Tibial nerve (tissue), 4 donors: ENCODE measurements around the gene CXCR4. TPM values are rescaled to one million over a fixed set of nuclear protein-coding genes. Genes with fewer than 3 reads are reported as not detected.

Experiments used
- DNase-seq, 2 donors: peaks; one replicate each; pipeline ENCODE4 v3.0.0-alpha.2; 2019; ENCODE audit warnings: low spot score in 2 of 2
- H3K27ac ChIP-seq, 4 donors: fragments of 200-600 bp; sonication (generic) in 3 of 4; one replicate each; pipeline ENCODE4 v1.5.1; 2017 to 2019; ENCODE audit warnings: mild to moderate bottlenecking in 1 of 4
- H3K27me3 ChIP-seq, 2 donors: fragments of 200-600 bp; sonication (generic) in 1 of 2; one replicate each; pipeline versions ENCODE4 v1.5.1 to v1.6.0; 2017 to 2019
- H3K36me3 ChIP-seq, 3 donors: fragments of 200-600 bp; sonication (generic); one replicate each; pipeline ENCODE4 v1.5.1; 2018 to 2019
- H3K4me1 ChIP-seq, 4 donors: fragments of 200-600 bp; sonication (generic) in 3 of 4; one replicate each; pipeline ENCODE4 v1.5.1; 2017 to 2019
- H3K4me3 ChIP-seq, 4 donors: fragments of 200-600 bp; sonication (generic) in 3 of 4; one replicate each; pipeline ENCODE4 v1.5.1; 2017 to 2019; ENCODE audit warnings: mild to moderate bottlenecking in 1 of 4, moderate library complexity in 1 of 4
- H3K9me3 ChIP-seq, 4 donors: fragments of 200-600 bp; sonication (generic) in 3 of 4; one replicate each; pipeline ENCODE4 v1.5.1; 2017 to 2019
- EP300 ChIP-seq, 2 donors: sonication (generic); formaldehyde crosslinking; IDR thresholded peaks; one replicate each; pipeline ENCODE4 v1.6.1; 2017; ENCODE audit warnings: antibody characterized with exemption in 2 of 2, mild to moderate bottlenecking in 1 of 2
- POLR2A ChIP-seq, 2 donors: fragments of 450-650 bp; IDR thresholded peaks; one replicate each; pipeline ENCODE4 v1.6.1; 2017; ENCODE audit warnings: antibody characterized with exemption in 2 of 2, mild to moderate bottlenecking in 2 of 2, moderate library complexity in 2 of 2
- whole genome bisulfite sequencing, 2 donors: methylation state at CpG; one replicate each; pipeline ENCODE4 v1.1.5; 2018; 5-methylcytosine and 5-hydroxymethylcytosine counted together
- total RNA-seq, 4 donors: library from RNA; depleted of rRNA; stranded (reverse); fragments of >200 nt; gene quantifications; one replicate each; pipeline ENCODE4 v1.1.0, GENCODE V29; 2016
- TF ChIP-seq, protein P1 (sequence below), 5 experiments: fragments of 200-600 bp in 3 of 5; fragments of 450-650 bp in 2 of 5; sonication (generic) in 3 of 5; IDR thresholded peaks; one replicate each; pipeline ENCODE4 v1.5.1; 2016 to 2019; ENCODE audit warnings: antibody characterized with exemption in 5 of 5, mild to moderate bottlenecking in 3 of 5, moderate library complexity in 2 of 5

CXCR4 gene
- total RNA-seq, 4 donors from 2014 or later = 21.3 to 38.5 (median 31.9) TPM

DNA sequence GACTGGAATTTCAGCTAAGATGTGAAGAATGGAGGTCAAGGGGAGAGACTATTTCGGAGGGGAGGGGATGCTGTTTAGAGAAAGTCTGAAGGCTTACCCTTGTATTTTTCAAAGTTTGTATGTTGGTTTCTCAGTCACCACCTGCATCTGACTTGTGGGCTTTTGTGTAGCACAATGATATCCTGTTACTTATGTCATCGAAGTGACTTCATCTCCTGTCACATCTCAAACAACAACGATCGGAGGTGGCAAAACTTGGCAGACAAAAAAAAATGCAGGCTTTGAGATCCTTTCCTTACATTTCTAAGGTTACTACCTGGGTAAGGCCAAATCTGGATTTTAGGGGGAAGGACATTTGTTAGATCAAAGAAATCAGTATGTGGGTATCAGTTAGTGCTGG is 11.7 kb upstream of the CXCR4 start:
- DNase-seq = no peak
- WGBS, 2 donors = 73 to 80% methylated on average over 4 of the region's 4 CpGs
- Histone ChIP-seq H3K27ac (peak overlapping the region in 1 of 4 donors; percentile 87), H3K4me3 (no peak overlapping the region), H3K9me3 (no peaks in the 10 kb centered on the region), H3K36me3 (no peaks in the 10 kb centered on the region), H3K4me1 (peaks cover 0 to 24% (median 0%) of the 10 kb centered on the region in 4 donors), H3K27me3 (peaks cover 0 to 3% of the 10 kb centered on the region in 2 donors)
- TF ChIP-seq, protein P1, sequence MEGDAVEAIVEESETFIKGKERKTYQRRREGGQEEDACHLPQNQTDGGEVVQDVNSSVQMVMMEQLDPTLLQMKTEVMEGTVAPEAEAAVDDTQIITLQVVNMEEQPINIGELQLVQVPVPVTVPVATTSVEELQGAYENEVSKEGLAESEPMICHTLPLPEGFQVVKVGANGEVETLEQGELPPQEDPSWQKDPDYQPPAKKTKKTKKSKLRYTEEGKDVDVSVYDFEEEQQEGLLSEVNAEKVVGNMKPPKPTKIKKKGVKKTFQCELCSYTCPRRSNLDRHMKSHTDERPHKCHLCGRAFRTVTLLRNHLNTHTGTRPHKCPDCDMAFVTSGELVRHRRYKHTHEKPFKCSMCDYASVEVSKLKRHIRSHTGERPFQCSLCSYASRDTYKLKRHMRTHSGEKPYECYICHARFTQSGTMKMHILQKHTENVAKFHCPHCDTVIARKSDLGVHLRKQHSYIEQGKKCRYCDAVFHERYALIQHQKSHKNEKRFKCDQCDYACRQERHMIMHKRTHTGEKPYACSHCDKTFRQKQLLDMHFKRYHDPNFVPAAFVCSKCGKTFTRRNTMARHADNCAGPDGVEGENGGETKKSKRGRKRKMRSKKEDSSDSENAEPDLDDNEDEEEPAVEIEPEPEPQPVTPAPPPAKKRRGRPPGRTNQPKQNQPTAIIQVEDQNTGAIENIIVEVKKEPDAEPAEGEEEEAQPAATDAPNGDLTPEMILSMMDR (IDR thresholded peaks at IDR 0.05) = no peak
- TF ChIP-seq POLR2A (IDR thresholded peaks at IDR 0.05) (no peak), EP300 (IDR thresholded peaks at IDR 0.05) (no peak)

DNA sequence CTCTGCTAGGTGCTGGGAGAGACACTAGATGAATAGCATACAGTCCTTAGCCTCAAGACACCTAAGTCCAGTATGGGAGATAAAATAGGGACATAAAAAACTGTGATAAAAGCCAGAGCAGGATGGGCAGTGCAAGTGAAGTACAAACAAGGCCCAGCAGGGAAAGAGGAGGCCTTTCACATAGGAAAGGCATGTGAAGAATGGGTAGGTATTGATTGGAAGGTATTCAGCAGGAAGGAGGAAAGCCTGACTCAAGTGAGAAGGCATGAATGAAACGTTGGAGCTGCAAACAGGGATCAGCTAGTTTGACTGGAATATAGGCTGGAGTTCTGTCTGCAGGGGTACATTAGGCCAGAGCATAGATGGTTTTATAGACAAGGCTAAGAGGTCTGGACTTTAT is 11.0 kb upstream of the CXCR4 start:
- Histone ChIP-seq H3K27ac (peak overlapping the region in 1 of 4 donors; percentile 87), H3K27me3 (peaks cover 0 to 3% of the 10 kb centered on the region in 2 donors), H3K36me3 (no peaks in the 10 kb centered on the region), H3K4me1 (peaks cover 0 to 20% (median 0%) of the 10 kb centered on the region in 4 donors), H3K4me3 (no peak overlapping the region), H3K9me3 (no peaks in the 10 kb centered on the region)
- TF ChIP-seq EP300 (IDR thresholded peaks at IDR 0.05) (no peak), POLR2A (IDR thresholded peaks at IDR 0.05) (no peak)
- TF ChIP-seq, protein P1 (IDR thresholded peaks at IDR 0.05) = no peak
- no peak for DNase-seq
- WGBS, 2 donors = 45% methylated on average over 1 of the region's 1 CpG

DNA sequence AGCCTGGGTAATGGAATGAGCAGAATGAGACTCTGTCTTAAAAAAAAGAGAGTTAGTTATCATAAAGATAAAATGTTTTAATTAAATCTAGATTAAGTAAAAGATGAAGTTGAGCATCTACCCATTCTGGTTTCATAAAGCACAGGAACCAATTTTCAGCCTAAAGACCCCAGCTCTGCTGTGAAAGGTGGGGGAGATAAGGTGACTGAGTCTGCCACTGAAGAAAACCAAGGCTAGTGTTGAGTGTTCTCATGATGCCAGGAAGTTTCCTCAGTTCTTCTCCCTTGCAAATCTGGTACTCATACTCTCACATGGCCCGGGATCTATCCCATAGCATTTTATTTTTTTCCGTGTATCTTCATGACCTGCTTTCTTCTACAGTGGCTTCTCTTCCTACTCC is 10.4 kb upstream of the CXCR4 start:
- no peaks in the 10 kb centered on the region for H3K36me3 ChIP-seq
- H3K9me3 ChIP-seq = no peaks in the 10 kb centered on the region
- WGBS, 2 donors = 93 to 100% methylated on average over 2 of the region's 2 CpGs
- peak overlapping the region in 1 of 4 donors; percentile 87 for H3K27ac ChIP-seq
- peaks cover 0 to 3% of the 10 kb centered on the region in 2 donors for H3K27me3 ChIP-seq
- TF ChIP-seq POLR2A (IDR thresholded peaks at IDR 0.05) (no peak), EP300 (IDR thresholded peaks at IDR 0.05) (no peak)
- TF ChIP-seq, protein P1 (IDR thresholded peaks at IDR 0.05) = no peak
- DNase-seq = no peak
- H3K4me3 ChIP-seq = no peak overlapping the region
- H3K4me1 ChIP-seq = peaks cover 0 to 15% (median 0%) of the 10 kb centered on the region in 4 donors

DNA sequence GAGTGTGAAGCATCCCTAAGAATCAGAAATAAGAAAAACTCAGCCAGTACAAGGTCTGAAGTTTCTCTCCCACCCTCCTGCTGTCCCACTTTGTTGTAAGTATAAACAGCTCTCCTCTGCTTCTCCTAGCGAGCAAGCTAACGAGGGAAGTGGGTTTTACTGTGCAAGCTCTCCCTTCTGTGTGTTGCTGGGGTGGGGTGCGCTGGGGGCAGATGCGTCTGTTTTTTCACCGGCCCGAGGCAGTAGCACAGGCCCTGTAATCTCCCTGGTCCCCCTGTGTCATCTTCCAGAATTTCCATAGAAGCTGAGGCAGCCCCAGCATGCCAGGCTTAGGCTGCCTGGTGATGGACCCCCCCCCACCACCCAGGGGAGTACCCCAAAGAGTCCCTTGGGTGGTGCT is 9.4 kb upstream of the CXCR4 start:
- TF ChIP-seq POLR2A (IDR thresholded peaks at IDR 0.05) (no peak), EP300 (IDR thresholded peaks at IDR 0.05) (no peak)
- TF ChIP-seq, protein P1 (IDR thresholded peaks at IDR 0.05) = no peak
- H3K27ac ChIP-seq = peak overlapping the region in 1 of 4 donors; percentile 87
- WGBS, 2 donors = 77 to 84% methylated on average over 6 of the region's 6 CpGs

DNA sequence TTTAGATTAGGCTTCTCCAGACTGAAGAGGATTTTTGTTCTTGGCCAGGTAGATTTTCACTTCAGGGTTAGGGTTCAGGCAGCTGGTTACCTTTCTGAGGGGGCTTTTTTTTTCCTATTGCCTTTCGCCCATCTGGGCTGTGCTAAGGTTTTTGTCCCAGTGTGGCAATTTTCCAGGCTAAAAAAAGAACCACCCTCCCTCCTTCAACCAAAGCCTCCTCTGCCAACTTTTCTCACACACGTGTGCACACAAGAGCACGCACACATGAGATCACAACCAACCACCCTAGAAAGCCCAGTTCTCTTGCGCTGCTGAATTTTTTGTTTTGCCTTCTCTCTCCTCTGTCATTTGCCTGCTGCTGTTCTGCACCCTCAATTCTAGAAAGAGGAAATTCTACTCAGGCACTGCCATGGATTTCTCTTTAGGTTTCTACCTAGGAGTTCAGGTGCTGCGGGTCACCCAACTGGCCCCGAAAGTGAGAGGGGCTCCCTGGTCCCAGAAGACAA is 8.5 kb upstream of the CXCR4 start:
- Histone ChIP-seq H3K27ac (peak overlapping the region in 1 of 4 donors; percentile 87), H3K4me3 (no peak overlapping the region), H3K27me3 (peaks cover 0 to 6% of the 10 kb centered on the region in 2 donors), H3K4me1 (peaks cover 0 to 9% (median 0%) of the 10 kb centered on the region in 4 donors), H3K9me3 (no peaks in the 10 kb centered on the region), H3K36me3 (no peaks in the 10 kb centered on the region)
- no peak for DNase-seq
- 62 to 67% methylated on average over 6 of the region's 6 CpGs for WGBS, 2 donors
- TF ChIP-seq EP300 (IDR thresholded peaks at IDR 0.05) (no peak), POLR2A (IDR thresholded peaks at IDR 0.05) (no peak)
- TF ChIP-seq, protein P1 (IDR thresholded peaks at IDR 0.05) = no peak

More for the DNA sequence above, 9.4 kb upstream of the CXCR4 start:
- DNase-seq = no peak
- no peaks in the 10 kb centered on the region for H3K36me3 ChIP-seq
- peaks cover 0 to 9% (median 0%) of the 10 kb centered on the region in 4 donors for H3K4me1 ChIP-seq
- no peaks in the 10 kb centered on the region for H3K9me3 ChIP-seq
- no peak overlapping the region for H3K4me3 ChIP-seq
- peaks cover 0 to 3% of the 10 kb centered on the region in 2 donors for H3K27me3 ChIP-seq
